Measurements from ENCODE around the gene PRR16.
A peak's percentile ranks its signal among the peaks of the same experiment; 100 is the strongest.
"Not testable (repeated sequence)": the region's sequence is repeated elsewhere in the genome, so short reads cannot be mapped to it uniquely, and the experiment has no call there.

The PRR16 gene

DNA sequence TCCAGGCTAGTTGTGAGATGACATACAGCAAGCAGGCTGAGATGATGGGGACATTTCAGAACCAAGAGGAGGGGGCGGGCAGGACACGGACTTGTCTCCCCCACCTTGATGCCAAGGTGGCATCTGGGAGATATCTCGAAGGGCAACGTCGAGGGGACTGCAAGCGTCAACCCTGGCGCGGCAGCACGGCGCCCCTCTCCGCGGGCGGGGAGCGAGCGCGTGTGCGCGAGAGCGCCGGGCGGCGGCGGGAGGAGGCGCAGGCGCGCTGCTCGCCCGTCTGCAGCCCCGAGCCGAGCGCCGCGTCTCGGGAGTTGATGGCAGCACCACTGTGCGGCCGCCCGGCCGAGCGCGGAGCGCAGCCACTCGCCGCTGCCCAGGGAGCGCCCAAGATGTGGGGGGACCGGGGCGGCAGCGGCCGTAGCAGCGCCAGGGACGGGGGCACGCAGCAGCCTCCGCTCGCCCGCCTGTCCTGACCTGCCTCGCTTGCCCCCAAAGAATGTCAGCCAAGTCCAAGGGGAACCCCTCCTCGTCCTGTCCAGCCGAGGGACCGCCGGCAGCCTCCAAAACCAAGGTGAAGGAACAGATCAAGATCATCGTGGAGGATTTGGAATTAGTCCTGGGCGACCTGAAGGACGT is at the start of gene PRR16:
Gene PRR16, plus strand, starts transcription at position 310 of the 636 bp plus-strand sequence.
- peak; percentile 24 for DNase-seq

- no peak for DNase-seq
Observed at GRCh38 chr5:120415985-120416384, 48.1 kb upstream of the PRR16 start.

DNA sequence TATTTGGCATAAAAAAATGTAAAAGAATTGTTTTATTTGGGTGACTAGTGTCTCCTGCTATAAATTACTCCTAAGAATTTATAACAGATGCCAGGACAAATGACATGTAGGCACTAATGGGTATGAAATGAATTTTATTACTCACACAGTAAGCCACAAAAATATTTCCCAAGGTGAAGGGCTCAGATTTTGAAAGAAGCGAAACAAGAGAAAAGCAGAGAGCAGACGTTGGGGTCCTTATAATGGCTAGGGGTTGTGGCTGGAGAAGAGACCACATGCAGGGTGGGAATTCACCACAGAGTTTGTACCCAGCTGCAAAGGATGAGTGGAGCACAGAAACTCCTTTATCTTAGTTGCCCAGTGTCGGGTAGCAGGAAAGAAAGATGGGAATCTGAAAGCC is 45.0 kb upstream of the PRR16 start:
- DNase-seq, result no peak

GRCh38 chr5:120426633-120427275 is 37.3 kb upstream of the PRR16 start:
- not testable (repeated sequence) for DNase-seq

GRCh38 chr5:120430572-120430971 is 33.5 kb upstream of the PRR16 start:
- DNase-seq, result no peak

- DNase-seq, result no peak
Observed at GRCh38 chr5:120432861-120433260, 31.2 kb upstream of the PRR16 start.

DNA sequence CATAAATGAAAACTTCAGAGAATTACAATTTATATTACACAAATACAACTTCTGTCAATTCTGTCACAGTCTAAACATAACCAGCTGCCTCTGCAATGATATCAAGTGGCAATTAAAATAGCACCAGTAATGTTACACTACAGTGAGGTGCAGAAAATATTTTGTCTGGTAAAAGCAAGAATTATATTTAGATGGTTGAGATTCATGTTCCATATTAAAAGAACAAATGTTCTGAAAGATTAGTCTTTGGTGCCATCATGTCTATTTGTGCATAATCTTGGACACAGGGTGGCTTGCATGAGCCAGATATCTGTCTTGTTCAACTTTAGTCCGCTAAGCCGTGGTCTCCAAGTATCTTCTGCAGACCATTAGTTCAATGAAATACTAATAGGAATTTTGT is 29.0 kb upstream of the PRR16 start:
- DNase-seq, result no peak

GRCh38 chr5:120436996-120437395 is 27.1 kb upstream of the PRR16 start:
- DNase-seq, result no peak

- DNase-seq, result no peak
Observed at GRCh38 chr5:120442694-120443093, 21.4 kb upstream of the PRR16 start.

DNA sequence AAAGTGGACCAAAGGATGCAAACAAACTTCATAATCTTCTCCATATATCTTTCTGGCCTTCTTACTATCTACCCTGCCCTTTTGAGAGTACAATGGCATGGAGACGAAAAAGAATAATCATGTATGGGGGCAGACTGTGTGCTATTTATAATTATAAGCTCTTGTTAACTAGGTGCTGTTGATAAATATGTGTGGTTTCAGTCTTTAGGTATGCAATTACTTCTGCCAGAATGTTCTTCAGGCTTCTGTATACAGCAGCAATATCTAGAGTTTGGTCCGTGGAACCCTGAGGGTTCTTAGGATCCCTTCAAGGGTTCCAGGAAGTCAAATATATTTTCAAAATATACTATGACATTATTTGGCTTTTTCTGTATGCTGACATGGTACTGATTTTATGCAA is 20.5 kb upstream of the PRR16 start:
- DNase-seq, result no peak

DNA sequence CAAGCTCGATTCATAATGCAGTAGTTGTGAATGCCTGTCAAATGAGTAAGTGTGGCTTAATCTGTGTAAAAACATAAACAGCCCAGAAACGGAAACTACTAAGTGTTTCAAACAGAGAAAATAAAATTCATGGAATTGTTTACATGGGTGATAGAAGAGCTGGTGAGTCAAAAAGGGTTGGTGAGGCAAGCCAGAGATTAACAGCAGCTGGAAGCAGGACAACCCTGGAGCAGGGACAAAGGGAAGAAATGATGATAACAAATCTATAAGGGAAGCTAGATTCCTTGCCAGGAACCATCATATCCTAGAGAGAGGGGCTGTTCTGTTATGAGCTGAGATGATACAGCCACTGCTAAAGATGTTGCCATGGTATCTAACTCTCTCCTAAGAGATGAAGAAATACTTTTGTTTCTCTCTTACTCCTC is 18.0 kb upstream of the PRR16 start:
- no peak for DNase-seq

DNA sequence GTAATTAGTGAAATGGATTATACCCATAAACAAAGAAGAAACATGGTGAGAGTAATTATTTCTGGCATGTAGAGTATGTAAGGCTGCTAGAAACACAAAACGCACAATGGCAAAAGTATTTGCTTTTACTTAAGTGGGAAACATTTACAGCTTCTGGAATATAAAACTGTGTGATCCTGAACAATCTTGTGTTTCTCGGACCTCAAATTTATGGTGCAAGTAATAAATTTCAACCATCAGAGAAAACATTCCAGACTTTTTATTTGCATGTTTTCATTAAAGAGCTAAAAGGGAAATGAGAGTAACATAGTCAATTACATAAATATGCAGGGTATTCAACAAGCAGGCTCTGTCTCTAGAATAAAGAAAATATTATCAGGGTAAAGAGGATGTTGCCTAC is 17.2 kb upstream of the PRR16 start:
- DNase-seq, result no peak

DNA sequence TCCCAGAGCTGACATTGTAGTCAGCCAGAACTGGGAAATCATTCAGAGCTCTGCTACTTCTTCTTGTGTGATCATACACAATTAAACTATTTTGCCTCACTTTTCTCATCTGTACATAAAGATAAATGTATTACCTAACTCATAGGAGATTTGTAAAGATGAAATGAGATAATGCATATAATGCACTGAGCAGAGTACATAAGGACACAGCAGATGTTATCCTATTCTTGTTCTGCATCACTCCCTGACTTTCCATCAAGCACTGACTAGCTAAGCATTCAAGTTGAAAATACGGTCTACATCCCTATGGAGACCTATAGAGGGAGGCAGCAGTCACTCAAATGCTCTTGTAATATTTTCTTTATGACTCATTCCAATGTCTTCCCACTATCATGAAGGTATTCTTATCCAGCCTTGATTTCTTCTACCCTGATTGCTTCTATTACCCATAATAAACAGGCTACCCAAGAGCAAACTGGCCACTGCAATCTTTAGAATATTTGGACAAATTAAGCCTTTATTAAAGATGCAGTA is 16.3 kb upstream of the PRR16 start:
- no peak for DNase-seq

DNA sequence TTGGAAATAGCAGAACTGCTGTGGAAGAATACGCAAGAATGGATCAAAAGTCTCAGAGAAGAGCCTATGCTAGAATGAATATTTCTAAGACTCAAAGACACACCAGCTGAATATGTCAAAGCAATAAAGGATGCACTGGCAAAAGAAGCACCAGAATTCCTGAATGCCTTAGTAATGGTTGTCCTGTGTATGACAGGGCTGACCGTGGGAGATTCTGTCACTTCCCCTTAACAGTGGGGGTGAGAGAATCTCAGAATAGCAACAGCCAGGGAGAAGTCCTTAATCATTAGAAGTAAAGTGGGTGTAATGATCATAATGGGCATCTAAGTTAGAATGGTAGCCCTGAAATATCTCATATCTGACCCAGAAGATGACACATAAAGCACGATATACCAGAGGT is 14.6 kb upstream of the PRR16 start:
- no peak for DNase-seq

GRCh38 chr5:120450910-120451309 is 13.2 kb upstream of the PRR16 start:
- no peak for DNase-seq

GRCh38 chr5:120451445-120451844 is 12.7 kb upstream of the PRR16 start:
- DNase-seq, result no peak

DNA sequence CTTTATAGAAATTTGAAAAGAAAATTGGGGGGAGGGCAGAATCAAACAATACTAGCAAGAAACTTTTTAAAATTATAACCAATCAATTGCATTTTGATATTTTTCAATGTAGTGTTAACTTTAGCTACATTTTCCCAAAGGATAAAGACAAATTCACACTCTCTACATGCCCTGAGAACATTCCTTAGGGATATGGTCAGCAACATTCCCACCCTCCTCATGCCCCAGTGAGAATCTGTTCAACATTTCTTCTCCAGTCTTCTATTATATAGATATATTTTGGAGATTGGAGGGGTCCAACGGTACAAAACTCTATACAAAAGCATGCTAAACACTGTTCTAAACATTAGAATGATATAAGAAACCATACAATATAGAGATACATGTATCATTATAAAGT is 11.6 kb upstream of the PRR16 start:
- DNase-seq, result no peak

DNA sequence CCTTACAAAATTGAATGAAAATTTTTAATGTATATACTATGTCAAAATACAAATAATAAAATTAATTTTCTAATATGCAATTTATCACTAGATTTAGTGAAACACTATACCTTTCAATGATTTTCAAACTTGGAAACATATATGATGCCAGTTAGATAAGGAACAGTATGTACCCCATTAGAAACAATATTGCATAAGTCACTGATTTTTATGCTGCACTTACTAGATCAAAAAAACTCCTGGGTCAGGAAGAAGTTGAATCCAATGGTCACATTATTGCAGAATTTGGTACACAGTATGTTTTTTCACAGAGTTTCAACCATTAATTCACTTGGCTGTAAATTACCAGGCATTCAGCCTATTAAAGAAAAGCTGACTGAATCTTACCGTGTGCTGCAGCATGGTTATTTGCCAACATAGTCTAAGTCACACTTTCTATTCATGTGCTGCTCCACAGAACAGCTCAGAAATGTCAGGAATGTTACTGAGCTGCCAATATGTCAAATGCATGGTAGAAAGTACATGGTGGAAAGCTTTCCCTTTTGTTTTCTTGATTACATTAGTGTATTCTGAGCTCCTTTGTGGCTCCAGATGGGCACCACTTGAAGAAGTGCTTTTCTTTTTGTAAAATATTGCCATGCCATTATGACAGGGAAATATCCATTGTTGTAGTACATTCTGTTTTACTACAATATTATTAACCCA is 9.9 kb upstream of the PRR16 start:
- DNase-seq, result no peak

- DNase-seq, result no peak
Observed at GRCh38 chr5:120456006-120456405, 8.1 kb upstream of the PRR16 start.

DNA sequence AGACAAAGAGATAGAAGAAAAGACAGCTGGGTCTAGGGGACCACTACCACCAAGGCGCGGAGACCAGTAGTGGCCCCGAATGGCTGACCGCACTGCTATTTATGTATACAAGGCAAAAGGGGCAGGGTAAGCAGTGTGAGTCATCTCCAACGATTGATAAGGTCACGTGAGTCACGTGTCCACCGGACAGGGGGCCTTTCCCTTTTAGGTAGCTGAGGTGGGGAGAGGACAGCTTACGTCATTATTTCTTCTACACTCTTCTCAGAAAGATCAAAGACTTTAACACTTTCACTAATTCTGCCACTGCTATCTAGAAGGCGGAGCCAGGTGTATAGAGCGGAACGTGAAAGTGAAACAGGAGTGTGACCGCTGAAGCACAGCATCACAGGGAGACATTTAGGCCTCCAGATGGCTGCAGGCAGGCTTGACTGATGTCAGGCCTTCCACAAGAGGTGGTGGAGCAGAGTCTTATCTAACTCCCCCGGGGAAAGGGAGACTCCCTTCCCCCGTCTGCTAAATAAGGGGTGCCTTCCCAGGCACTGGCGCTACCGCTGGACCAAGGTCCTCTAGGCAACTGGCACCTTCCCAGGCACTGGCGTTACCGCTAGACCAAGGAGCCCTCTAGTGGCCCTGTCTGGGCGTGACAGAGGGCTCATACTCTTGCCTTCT is 6.1 kb upstream of the PRR16 start:
- peak; percentile 53 for DNase-seq

DNA sequence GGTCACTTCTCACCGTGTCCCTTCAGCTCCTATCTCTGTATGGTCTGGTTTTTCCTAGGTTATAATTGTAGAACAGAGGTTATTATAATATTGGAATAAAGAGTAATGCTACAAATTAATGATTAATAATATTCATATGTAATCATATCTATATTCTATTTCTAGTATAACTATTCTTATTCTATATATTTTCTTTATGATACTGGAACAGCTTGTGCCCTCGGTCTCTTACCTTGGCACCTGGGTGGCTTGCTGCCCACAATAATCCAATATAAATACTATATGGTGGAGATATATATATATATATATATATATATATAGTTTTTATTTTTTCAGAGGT is 5.6 kb upstream of the PRR16 start:
- not testable (repeated sequence) for DNase-seq

GRCh38 chr5:120461251-120461650 is 2.8 kb upstream of the PRR16 start:
- DNase-seq, result no peak

- DNase-seq, result no peak
Observed at GRCh38 chr5:120463006-120463680, 957 bp upstream of the PRR16 start.

Data from stimulated activated CD4-positive, alpha-beta T cell treated with anti-CD3 and anti-CD28 coated beads, Interleukin-15, amount 100 ng/mL, for 24 hours (primary cell).